HUES64 (cell line): ENCODE results near the gene RASL10A.
A peak's percentile ranks its signal among the peaks of the same experiment; 100 is the strongest.

Experiments
- H3K27ac ChIP-seq: 2 replicates; pipeline ENCODE4 v1.7.0; 2013; ENCODE audit warnings: low read depth, low read length, inconsistent platforms
- H3K27me3 ChIP-seq: 2 replicates; pipeline ENCODE4 v1.6.1; 2013; ENCODE audit warnings: mild to moderate bottlenecking, low read length; ENCODE audit not compliant: insufficient read depth
- H3K36me3 ChIP-seq: 2 replicates; pipeline ENCODE4 v1.6.1; 2013; ENCODE audit warnings: mild to moderate bottlenecking, low read length; ENCODE audit not compliant: insufficient read depth
- H3K4me1 ChIP-seq: 2 replicates; pipeline ENCODE4 v1.6.1; 2013; ENCODE audit warnings: mild to moderate bottlenecking, low read length, moderate library complexity; ENCODE audit not compliant: insufficient read depth
- H3K4me3 ChIP-seq: 2 replicates; pipeline ENCODE4 v1.5.1; 2013; ENCODE audit warnings: mild to moderate bottlenecking, low read length, moderate library complexity
- H3K9ac ChIP-seq: 2 replicates; pipeline ENCODE4 v1.6.1; 2013; ENCODE audit warnings: mild to moderate bottlenecking, low read depth, low read length
- H3K9me3 ChIP-seq: 2 replicates; pipeline ENCODE4 v1.6.1; 2013; ENCODE audit warnings: low read depth, low read length; ENCODE audit not compliant: insufficient read depth
- WGBS: fragments of 150-250, 120-280 bp; methylation state at CpG from one replicate; pipeline ENCODE4 v1.1.7; 2013; ENCODE audit warnings: missing lambda C conversion rate; 5-methylcytosine and 5-hydroxymethylcytosine counted together

The RASL10A gene

DNA sequence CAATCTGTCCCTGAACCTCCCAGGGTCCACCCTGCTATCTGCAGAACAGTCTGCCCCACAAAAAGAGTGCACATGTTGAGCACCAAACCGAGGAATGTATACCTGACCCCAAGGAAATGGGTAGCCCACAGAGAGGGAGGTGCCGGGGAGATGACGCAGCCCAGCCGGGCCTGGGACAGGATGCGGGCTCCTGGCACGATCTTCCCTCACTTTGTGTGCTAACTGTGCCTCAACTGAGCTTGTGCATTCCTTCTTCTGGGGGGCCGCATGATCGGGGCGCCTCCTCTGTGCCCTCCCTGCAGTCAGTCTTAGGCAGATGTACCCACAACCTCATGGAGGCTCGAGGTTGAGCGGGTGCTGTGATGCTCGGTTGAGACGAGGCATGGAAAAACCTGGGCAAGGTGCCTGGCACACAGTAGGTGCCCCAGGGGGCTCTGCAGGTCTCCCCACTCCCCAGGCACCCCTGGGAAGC, 6.7 kb downstream of the RASL10A start:
- Histone ChIP-seq H3K9ac (no peak overlapping the region), H3K27me3 (peaks cover 14% of the 10 kb centered on the region), H3K9me3 (no peaks in the 10 kb centered on the region), H3K36me3 (no peaks in the 10 kb centered on the region), H3K27ac (no peak overlapping the region), H3K4me1 (peaks cover 12% of the 10 kb centered on the region), H3K4me3 (no peak overlapping the region)
- 82% methylated on average over 13 of the region's 13 CpGs for WGBS

DNA sequence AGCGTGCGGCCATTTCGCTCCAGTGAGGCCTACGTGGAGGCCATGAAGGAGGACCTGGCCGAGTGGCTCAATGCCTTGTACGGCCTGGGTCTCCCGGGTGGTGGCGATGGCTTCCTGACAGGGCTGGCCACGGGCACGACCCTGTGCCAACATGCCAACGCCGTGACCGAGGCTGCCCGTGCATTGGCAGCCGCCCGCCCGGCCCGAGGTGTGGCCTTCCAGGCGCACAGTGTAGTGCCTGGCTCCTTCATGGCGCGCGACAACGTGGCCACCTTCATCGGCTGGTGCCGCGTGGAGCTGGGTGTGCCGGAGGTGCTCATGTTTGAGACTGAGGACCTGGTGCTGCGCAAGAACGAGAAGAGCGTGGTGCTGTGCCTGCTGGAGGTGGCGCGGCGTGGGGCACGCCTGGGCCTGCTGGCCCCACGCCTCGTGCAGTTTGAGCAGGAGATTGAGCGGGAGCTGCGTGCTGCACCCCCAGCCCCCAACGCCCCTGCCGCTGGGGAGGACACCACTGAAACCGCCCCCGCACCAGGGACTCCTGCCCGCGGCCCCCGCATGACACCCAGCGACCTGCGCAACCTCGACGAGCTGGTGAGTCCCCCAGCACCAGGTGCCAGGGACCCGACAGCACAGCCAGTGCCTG, 7.2 kb downstream of the RASL10A start:
- H3K9ac ChIP-seq, result no peak overlapping the region
- no peak overlapping the region for H3K4me3 ChIP-seq
- H3K27me3 ChIP-seq, result peaks cover 9% of the 10 kb centered on the region
- H3K27ac ChIP-seq, result no peak overlapping the region
- WGBS, result 93% methylated on average over 50 of the region's 50 CpGs
- H3K36me3 ChIP-seq, result no peaks in the 10 kb centered on the region
- peaks cover 9% of the 10 kb centered on the region for H3K4me1 ChIP-seq
- no peaks in the 10 kb centered on the region for H3K9me3 ChIP-seq

DNA sequence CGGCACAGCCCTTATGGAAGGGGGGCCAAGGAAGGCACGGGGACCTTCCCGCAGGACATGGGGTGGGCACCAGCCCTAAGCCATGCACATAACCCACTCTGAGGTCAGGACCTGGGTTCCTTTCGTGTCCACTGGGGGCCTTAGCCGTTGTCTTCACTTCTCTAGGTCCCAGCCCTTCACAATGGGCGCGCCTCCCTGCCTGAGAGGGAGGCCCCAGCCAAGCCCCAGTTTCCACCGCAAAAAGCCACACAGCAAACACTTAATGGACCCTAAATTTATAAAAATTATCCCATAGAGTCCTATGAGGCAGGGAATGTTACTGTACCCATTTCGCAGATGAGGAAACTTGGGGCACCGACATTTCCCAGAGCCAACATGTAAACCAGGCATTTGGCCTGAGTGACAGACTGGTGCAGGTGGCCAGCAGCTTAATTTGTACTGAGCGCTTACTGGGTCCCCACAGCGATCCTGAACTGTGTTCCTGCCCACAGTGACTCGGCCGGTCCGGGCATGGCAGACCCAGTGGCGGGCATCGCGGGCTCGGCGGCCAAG, 7.8 kb downstream of the RASL10A start:
- WGBS, result 81% methylated on average over 20 of the region's 20 CpGs
- peaks cover 3% of the 10 kb centered on the region for H3K27me3 ChIP-seq
- peak overlapping the region; percentile 54 for H3K9ac ChIP-seq
- peaks cover 9% of the 10 kb centered on the region for H3K4me1 ChIP-seq
- H3K4me3 ChIP-seq, result peak overlapping the region; percentile 57
- no peak overlapping the region; the same call in 1 of the 2 replicates for H3K27ac ChIP-seq
- H3K36me3 ChIP-seq, result no peaks in the 10 kb centered on the region
- no peaks in the 10 kb centered on the region for H3K9me3 ChIP-seq

DNA sequence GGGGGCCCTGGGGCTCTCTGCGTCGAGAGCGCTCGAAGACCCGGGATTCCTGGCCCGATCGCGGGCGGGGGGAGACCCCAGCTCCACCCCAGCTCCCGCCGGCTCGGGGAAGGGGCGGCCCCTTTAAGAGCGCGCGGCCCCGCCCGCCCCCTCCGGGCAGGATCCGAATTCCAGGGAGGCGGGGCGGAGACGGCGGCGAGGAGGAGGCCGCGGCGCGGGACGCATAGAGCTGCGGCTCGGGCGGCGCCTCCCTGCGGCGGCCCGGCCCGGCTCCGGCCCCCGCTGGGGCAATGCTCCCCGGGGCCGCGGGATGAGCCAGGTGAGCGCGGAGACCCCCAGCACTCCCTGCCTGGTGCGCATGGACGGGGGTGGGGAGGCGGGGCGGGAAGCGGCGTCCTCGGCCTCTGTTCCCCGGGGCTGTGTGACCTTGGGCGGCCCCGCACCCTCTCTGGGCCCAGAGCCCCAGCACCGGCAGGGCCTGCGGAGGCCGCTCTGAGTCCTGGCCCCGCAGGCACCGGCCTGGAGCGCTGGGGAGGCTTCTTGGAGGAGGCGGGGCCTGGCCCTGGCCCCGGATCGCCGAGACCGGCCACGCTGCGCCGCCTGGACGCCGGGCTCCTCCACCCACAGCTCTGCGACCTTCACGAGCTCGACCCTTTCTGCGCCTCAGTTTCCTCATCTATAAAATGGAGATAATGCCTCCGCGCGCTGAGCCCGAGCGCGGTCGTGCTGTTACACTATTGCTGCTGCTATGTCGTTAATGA, 8.5 kb downstream of the RASL10A start:
- H3K4me1 ChIP-seq, result peaks cover 9% of the 10 kb centered on the region
- H3K27me3 ChIP-seq, result peaks cover 3% of the 10 kb centered on the region; the same call in 1 of the 2 replicates
- H3K4me3 ChIP-seq, result peak overlapping the region; percentile 57
- peak overlapping the region; percentile 54 for H3K9ac ChIP-seq
- peak overlapping the region; percentile 96 for H3K27ac ChIP-seq
- no peaks in the 10 kb centered on the region for H3K36me3 ChIP-seq
- H3K9me3 ChIP-seq, result no peaks in the 10 kb centered on the region
- WGBS, result 3% methylated on average over 83 of the region's 83 CpGs

DNA sequence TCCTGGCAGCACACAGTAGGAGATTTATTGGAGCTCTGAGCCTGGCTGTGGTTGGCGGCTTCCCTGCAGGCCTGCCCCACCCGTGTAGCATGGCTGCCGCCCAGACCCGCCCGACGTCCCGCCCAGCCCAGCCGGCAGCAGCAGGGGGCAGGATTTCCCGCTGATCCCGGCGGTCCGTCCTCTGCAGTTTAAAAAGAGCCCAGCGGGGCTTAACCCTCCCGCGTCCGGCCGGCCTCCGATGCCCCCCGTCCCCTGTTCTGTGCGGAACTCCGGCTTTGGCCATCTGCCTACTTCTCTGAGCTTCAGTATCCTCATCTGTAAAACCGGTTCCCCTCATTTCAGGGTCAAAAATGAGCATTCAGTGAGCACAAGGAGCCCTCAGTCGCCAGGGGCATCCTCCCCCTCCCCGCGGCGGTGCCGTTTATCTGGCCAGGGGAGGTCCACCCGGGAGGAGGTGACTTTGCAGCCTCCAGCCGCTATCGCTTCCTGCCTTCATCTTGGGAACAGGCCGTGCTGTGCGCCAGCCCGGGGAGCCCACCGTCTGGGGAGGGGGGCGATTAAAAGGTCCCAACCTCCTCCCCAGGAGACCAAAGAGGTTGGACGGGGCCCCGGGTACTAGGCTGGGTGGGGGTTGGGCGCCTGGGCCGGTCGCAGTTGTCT, 9.2 kb downstream of the RASL10A start, which contains the start of gene GAS2L1:
Gene GAS2L1 (plus strand): TSS at position 476 of the 660 bp plus-strand sequence. CDS start 1,456 bp downstream, outside the sequence.
- Histone ChIP-seq H3K4me1 (peaks cover 9% of the 10 kb centered on the region), H3K27me3 (peaks cover 3% of the 10 kb centered on the region; the same call in 1 of the 2 replicates), H3K9ac (peak within 1 kb of the TSS; percentile 54), H3K27ac (peak within 1 kb of the TSS; percentile 96), H3K36me3 (no peaks in the 10 kb centered on the region), H3K9me3 (no peaks in the 10 kb centered on the region), H3K4me3 (peak within 1 kb of the TSS; percentile 57)
- WGBS, result 1% methylated on average over 37 of the region's 40 CpGs

DNA sequence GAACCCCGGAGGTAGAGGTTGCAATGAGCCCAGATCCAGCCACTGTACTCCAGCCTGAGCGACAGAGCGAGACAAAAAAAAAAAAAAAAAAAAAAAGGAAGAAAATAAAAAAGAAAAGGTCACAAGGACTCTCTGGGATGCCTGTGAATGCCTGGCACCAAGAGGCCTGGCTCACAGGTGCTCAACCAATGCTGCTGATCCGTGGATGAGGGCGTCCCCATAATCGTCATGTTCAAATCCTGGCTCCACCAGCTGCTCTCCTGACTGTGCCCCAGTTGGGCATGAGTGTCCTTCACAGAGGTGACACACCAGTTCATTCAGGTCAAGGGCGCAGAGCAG, 9.7 kb downstream of the RASL10A start:
- H3K4me3 ChIP-seq, result peak overlapping the region; percentile 57
- H3K27ac ChIP-seq, result peak overlapping the region; percentile 96; the same call in 1 of the 2 replicates
- peaks cover 3% of the 10 kb centered on the region; the same call in 1 of the 2 replicates for H3K36me3 ChIP-seq
- H3K4me1 ChIP-seq, result peaks cover 5% of the 10 kb centered on the region
- peaks cover 3% of the 10 kb centered on the region; the same call in 1 of the 2 replicates for H3K27me3 ChIP-seq
- H3K9me3 ChIP-seq, result no peaks in the 10 kb centered on the region
- no peak overlapping the region for H3K9ac ChIP-seq
- 53% methylated on average over 7 of the region's 7 CpGs for WGBS

DNA sequence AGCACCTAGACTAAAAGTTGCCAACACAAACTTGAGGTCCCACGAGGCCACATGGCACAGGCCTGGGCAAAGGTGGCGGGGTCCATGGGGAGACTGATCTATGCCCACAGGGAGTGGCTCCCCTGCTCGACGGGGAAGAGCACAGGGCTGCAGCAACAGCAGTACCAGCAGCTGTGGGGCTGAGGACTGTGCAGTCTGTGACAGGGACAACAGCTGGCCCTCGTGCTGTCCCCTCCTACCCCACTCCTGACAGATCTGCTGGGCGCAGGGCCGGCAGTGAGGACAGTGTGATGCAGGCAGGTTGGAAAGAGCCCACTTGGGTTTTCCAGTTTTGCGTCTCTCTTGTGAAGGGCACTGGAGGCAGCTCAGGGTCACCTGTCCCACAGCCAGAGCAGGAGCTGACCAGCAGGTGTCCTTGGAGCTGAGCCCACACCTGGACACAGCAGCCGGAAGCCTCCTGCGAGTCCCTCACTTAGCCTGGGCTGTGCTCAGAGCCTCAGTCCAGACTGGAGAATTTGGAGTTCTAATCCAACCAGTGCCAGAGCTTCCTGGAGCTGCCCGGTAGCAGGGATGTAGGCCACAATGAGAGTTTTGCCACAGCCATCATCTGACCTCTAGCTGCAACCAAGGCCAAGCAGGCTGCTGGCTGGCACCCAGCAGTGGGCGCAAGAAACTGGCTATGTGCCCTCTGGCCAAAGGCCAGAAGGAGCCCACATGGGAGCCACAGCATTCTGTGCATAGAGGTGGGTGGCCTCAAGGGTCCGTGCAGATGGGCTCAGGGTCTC, 12.6 kb downstream of the RASL10A start:
- Histone ChIP-seq H3K4me1 (0 out of 2 replicates have a peak, but pooled peaks cover 2% of the 10 kb centered on the region), H3K9me3 (no peaks in the 10 kb centered on the region), H3K36me3 (peaks cover 32% of the 10 kb centered on the region), H3K9ac (no peak overlapping the region), H3K27me3 (peaks cover 3% of the 10 kb centered on the region; the same call in 1 of the 2 replicates), H3K27ac (no peak overlapping the region), H3K4me3 (no peak overlapping the region)
- 85% methylated on average over 13 of the region's 13 CpGs for WGBS

DNA sequence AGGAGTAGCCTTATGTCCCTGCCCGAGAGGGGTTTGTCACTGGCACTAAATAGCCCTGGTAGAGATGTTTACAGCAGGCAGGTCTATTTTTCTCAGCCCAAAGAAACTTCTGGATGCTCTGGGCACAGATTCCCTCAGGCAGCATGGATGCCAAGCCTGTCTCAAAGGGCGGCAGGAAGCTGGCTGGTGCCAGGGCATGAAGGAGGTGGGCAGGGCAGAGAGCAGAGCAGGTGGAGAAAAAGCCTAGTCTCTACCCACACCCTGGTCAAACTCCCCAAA, 13.2 kb downstream of the RASL10A start:
- H3K9ac ChIP-seq, result no peak overlapping the region
- H3K4me3 ChIP-seq, result no peak overlapping the region
- no peaks in the 10 kb centered on the region for H3K9me3 ChIP-seq
- peaks cover under 1% of the 10 kb centered on the region; the same call in 1 of the 2 replicates for H3K27me3 ChIP-seq
- H3K4me1 ChIP-seq, result 0 out of 2 replicates have a peak, but pooled peaks cover 2% of the 10 kb centered on the region
- H3K36me3 ChIP-seq, result peaks cover 37% of the 10 kb centered on the region
- WGBS, result 88% methylated on average over 2 of the region's 2 CpGs
- H3K27ac ChIP-seq, result no peak overlapping the region

DNA sequence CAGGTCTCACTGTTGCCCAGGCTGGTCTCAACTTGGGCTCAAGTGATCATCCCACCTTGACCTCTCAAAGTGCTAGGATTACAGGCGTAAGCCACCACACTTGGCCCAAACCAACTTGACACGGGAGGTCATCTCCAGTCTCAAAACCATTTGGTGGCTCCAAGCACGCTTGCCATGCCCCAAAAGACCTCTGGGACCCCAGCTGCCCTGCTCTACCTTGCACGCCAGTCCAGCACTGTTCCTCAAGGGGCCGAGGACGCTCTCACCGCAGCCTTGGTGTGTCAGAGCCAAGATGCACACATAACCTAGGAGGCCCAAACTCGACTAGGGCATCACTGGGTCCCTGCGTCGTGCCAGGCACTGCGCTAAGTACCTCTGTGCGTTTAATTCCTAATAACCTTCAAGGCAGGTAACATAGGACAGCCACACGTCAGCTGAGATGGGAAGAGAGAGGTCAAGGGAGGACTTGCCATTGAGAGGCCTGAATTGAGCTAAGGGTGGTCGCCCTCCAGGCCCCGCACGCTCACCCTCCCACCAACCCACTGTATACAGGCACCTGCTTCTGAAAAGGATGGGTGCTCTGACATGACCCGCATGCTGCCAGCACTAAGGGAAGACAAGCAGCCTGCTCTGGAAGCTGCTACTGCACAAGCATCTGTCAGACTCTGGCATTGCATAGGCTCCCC, 13.6 kb downstream of the RASL10A start:
- H3K9ac ChIP-seq, result no peak overlapping the region
- H3K27ac ChIP-seq, result no peak overlapping the region; the same call in 1 of the 2 replicates
- no peak overlapping the region for H3K4me3 ChIP-seq
- H3K27me3 ChIP-seq, result no peaks in the 10 kb centered on the region
- 90% methylated on average over 17 of the region's 17 CpGs for WGBS
- H3K4me1 ChIP-seq, result 0 out of 2 replicates have a peak, but pooled peaks cover 2% of the 10 kb centered on the region
- no peaks in the 10 kb centered on the region for H3K9me3 ChIP-seq
- H3K36me3 ChIP-seq, result peaks cover 42% of the 10 kb centered on the region
